Liver (tissue), 3 donors: ENCODE results near the gene PHOSPHO1.

Source experiments
- FOXA1 ChIP-seq: IDR thresholded peaks from 2 replicates; pipeline ENCODE4 v1.6.1; 2016; ENCODE audit warnings: antibody characterized with exemption
- JUND ChIP-seq, 2 donors: IDR thresholded peaks; 2 replicates each; pipeline ENCODE4 v1.6.1; 2016; ENCODE audit warnings: antibody characterized with exemption in 2 of 2
- RAD21 ChIP-seq, 2 donors: IDR thresholded peaks; 2 replicates each; pipeline ENCODE4 v1.6.1; 2016; ENCODE audit warnings: antibody characterized with exemption in 2 of 2, mild to moderate bottlenecking in 2 of 2
- TAF1 ChIP-seq: conservative IDR thresholded peaks from 2 replicates; pipeline ENCODE4 v1.6.1; 2016; ENCODE audit warnings: antibody characterized with exemption, mild to moderate bottlenecking
- TF ChIP-seq, protein P1 (sequence below): fragments of 150-350 bp; IDR thresholded peaks from 2 replicates; pipeline ENCODE4 v1.5.1; 2017; ENCODE audit warnings: improper control_type of control experiment, low read depth, low read length; ENCODE audit not compliant: missing input control
- TF ChIP-seq, protein P2 (sequence below): IDR thresholded peaks from 2 replicates; pipeline ENCODE4 v1.6.1; 2016; ENCODE audit warnings: antibody characterized with exemption, mild to moderate bottlenecking
- TF ChIP-seq, protein P3 (sequence below): IDR thresholded peaks from 2 replicates; pipeline ENCODE4 v1.6.1; 2016; ENCODE audit warnings: antibody characterized with exemption
- donor health status: healthy.
- donor health status: healthy.

DNA sequence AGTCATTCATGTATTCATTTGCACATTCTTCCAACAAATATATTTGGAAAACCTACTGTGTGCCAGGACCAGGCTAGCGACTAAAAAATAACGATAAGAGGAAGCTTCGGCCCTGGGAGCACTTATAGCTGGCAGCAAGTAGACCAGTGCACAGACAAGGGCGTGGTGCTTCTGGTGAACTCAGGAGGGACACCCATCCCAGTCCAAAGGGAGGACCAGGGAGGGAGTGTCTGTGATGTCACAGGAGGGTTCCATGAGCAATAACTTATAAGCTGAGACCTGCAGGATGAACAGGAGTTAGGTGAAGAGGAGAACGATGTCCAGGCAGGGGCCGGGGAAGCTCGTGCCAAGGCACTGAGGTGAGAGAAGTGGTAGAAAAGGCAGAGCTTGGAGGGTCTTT is 17.4 kb upstream of the PHOSPHO1 start:
- TF ChIP-seq, protein P1, sequence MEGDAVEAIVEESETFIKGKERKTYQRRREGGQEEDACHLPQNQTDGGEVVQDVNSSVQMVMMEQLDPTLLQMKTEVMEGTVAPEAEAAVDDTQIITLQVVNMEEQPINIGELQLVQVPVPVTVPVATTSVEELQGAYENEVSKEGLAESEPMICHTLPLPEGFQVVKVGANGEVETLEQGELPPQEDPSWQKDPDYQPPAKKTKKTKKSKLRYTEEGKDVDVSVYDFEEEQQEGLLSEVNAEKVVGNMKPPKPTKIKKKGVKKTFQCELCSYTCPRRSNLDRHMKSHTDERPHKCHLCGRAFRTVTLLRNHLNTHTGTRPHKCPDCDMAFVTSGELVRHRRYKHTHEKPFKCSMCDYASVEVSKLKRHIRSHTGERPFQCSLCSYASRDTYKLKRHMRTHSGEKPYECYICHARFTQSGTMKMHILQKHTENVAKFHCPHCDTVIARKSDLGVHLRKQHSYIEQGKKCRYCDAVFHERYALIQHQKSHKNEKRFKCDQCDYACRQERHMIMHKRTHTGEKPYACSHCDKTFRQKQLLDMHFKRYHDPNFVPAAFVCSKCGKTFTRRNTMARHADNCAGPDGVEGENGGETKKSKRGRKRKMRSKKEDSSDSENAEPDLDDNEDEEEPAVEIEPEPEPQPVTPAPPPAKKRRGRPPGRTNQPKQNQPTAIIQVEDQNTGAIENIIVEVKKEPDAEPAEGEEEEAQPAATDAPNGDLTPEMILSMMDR, result no peak
- TF ChIP-seq RAD21 (IDR thresholded peaks at IDR 0.05), result no peak
- TF ChIP-seq, protein P2, sequence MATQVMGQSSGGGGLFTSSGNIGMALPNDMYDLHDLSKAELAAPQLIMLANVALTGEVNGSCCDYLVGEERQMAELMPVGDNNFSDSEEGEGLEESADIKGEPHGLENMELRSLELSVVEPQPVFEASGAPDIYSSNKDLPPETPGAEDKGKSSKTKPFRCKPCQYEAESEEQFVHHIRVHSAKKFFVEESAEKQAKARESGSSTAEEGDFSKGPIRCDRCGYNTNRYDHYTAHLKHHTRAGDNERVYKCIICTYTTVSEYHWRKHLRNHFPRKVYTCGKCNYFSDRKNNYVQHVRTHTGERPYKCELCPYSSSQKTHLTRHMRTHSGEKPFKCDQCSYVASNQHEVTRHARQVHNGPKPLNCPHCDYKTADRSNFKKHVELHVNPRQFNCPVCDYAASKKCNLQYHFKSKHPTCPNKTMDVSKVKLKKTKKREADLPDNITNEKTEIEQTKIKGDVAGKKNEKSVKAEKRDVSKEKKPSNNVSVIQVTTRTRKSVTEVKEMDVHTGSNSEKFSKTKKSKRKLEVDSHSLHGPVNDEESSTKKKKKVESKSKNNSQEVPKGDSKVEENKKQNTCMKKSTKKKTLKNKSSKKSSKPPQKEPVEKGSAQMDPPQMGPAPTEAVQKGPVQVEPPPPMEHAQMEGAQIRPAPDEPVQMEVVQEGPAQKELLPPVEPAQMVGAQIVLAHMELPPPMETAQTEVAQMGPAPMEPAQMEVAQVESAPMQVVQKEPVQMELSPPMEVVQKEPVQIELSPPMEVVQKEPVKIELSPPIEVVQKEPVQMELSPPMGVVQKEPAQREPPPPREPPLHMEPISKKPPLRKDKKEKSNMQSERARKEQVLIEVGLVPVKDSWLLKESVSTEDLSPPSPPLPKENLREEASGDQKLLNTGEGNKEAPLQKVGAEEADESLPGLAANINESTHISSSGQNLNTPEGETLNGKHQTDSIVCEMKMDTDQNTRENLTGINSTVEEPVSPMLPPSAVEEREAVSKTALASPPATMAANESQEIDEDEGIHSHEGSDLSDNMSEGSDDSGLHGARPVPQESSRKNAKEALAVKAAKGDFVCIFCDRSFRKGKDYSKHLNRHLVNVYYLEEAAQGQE, result no peak
- no peak for TF ChIP-seq JUND (IDR thresholded peaks at IDR 0.05)
- no peak for TF ChIP-seq TAF1
- TF ChIP-seq FOXA1, result no peak
- TF ChIP-seq, protein P3, sequence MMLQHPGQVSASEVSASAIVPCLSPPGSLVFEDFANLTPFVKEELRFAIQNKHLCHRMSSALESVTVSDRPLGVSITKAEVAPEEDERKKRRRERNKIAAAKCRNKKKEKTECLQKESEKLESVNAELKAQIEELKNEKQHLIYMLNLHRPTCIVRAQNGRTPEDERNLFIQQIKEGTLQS, result no peak
